Activated T-cell treated with anti-CD3 and anti-CD28 coated beads, Interleukin-2, amount 50 U/mL, for 24 hours (primary cell): ENCODE measurements around the gene MSI2.
A peak's percentile ranks its signal among the peaks of the same experiment; 100 is the strongest.

Experiments used
- DNase-seq: peaks from one replicate; pipeline ENCODE4 v3.0.0-alpha.2; 2020
- H3K27ac Mint-ChIP-seq: 2 replicates; pipeline ENCODE4 v1.8.0; 2020; ENCODE audit warnings: mild to moderate bottlenecking, mixed read lengths
- H3K27me3 Mint-ChIP-seq: 2 replicates; pipeline ENCODE4 v1.8.0; 2020; ENCODE audit warnings: mixed read lengths
- H3K36me3 Mint-ChIP-seq: 2 replicates; pipeline ENCODE4 v1.8.0; 2020; ENCODE audit warnings: low read depth, mixed read lengths
- H3K4me1 Mint-ChIP-seq: 2 replicates; pipeline ENCODE4 v1.8.0; 2020; ENCODE audit warnings: low read depth, mixed read lengths
- H3K4me3 Mint-ChIP-seq: 2 replicates; pipeline ENCODE4 v1.8.0; 2020; ENCODE audit warnings: mild to moderate bottlenecking, moderate library complexity, mixed read lengths
- H3K9me3 Mint-ChIP-seq: 2 replicates; pipeline ENCODE4 v1.8.0; 2020; ENCODE audit warnings: mixed read lengths

MSI2 gene

DNA sequence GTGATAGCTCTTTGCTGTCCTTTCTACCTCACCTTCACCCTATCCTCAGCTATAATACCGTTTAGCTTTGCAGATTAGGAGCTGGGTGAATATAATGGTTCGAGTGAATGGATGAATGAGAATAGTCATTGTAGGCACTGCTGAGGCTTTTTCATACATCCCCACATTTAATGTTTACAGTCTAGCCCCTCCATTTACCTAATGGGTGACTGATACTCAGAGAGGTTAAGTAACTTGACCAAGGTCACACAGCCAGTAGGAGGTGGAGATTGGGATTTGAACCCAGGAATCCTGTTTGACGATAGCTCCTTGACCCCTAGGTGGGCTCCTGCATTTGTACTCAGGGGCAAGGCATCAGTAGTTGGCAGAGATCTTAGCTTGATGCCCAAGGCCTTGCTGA, 293.1 kb downstream of the MSI2 start:
- H3K27ac Mint-ChIP-seq = peak overlapping the region; percentile 5
- no peaks in the 10 kb centered on the region for H3K27me3 Mint-ChIP-seq
- no peaks in the 10 kb centered on the region for H3K36me3 Mint-ChIP-seq
- peaks cover 56% of the 10 kb centered on the region for H3K4me1 Mint-ChIP-seq
- no peaks in the 10 kb centered on the region for H3K9me3 Mint-ChIP-seq
- H3K4me3 Mint-ChIP-seq = no peak overlapping the region
- DNase-seq = no peak

DNA sequence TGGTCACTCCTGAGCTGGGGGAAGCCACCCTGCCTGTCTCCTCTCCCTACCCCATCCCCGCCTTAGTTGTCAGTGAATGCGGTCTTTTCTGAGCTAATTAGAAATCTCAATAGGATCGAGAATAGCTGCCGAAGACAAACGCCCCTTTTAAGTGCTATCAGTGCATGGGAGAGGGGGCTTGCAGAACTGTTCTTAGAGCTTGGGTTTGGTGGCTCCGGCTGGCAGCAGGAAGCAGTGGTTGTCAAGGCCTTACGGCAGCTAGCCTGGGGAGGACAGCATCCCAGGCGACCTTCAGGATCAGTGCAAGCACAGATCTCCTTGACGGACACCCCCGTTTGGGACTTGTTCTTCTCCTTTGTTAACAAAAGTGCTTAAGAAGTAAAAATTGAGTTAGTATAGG, 293.7 kb downstream of the MSI2 start:
- H3K4me3 Mint-ChIP-seq = no peak overlapping the region
- no peaks in the 10 kb centered on the region for H3K36me3 Mint-ChIP-seq
- no peaks in the 10 kb centered on the region for H3K9me3 Mint-ChIP-seq
- peaks cover 54% of the 10 kb centered on the region for H3K4me1 Mint-ChIP-seq
- no peak overlapping the region for H3K27ac Mint-ChIP-seq
- DNase-seq = no peak
- H3K27me3 Mint-ChIP-seq = no peaks in the 10 kb centered on the region

DNA sequence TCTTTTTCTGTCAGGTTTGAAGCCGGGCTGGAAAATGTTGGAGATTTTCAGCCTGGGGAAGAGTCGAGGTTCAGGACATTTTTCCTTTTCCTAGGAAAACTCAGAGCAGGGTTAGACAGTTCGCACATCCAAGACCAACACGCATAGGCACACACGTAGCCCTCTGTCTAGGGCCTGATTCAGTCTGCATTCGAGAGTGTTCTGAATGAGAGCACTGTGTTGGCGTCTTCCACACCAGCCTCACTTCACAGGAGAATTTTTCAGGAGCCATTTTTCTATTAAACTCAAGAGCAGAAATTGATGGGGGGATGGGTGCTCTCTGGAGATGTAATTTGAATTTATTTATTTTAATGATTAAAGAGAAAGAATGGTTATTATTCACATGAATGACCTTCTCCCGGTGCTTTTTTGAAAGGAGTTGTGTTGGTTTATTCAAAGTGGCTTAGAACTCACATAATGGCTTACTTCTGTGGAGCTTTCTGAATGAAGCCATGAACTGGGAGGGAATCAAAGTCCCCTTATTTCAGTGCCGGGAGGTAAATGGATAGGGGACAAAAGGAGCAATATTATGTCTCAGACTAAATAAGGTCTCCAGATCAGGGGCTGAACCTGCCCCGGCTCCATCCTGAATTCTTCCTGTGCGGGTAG, 294.5 kb downstream of the MSI2 start:
- H3K36me3 Mint-ChIP-seq = no peaks in the 10 kb centered on the region
- no peak for DNase-seq
- peak overlapping the region; percentile 35 for H3K27ac Mint-ChIP-seq
- H3K4me1 Mint-ChIP-seq = peaks cover 54% of the 10 kb centered on the region
- no peaks in the 10 kb centered on the region for H3K9me3 Mint-ChIP-seq
- H3K27me3 Mint-ChIP-seq = no peaks in the 10 kb centered on the region
- H3K4me3 Mint-ChIP-seq = no peak overlapping the region

DNA sequence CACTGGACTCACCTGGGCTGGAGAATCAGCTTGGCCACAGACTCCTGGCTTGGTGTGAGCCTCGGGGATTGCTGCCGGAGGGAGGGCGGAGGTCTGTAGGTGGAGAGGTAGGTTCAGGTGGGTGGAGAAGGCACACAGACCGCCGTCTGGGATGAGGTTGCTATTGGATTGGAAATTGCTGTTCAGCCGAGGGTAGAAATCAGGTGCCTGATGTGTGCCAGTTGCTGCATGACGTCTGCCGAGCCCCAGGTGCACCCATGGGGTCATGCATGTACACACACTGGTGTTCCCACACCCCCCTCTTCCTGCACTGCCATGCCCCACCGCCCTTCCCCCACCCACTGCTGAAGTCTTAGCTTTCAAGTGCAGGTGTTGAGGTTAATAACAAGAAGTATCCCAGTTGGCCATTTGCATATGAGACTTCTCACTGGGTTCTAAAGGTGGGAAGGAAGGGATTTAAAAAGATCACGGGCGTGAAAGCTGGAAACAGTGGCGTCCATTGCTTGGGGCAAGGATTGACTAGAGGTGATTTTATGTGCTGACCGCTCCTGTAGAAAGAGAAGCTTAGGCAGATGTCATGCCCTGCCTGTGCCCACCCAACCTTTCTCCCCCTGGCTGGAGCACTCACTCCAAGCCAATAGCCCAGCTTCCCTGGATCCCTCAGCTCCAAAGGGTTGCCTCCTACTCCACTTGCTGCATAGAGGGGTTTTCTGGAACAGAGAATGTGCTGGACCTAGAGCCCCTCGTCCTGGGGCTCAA, 295.2 kb downstream of the MSI2 start:
- Mint-ChIP-seq H3K9me3 (no peaks in the 10 kb centered on the region), H3K4me3 (no peak overlapping the region), H3K36me3 (no peaks in the 10 kb centered on the region), H3K27me3 (no peaks in the 10 kb centered on the region), H3K27ac (peak overlapping the region; percentile 35), H3K4me1 (peaks cover 54% of the 10 kb centered on the region)
- no peak for DNase-seq

DNA sequence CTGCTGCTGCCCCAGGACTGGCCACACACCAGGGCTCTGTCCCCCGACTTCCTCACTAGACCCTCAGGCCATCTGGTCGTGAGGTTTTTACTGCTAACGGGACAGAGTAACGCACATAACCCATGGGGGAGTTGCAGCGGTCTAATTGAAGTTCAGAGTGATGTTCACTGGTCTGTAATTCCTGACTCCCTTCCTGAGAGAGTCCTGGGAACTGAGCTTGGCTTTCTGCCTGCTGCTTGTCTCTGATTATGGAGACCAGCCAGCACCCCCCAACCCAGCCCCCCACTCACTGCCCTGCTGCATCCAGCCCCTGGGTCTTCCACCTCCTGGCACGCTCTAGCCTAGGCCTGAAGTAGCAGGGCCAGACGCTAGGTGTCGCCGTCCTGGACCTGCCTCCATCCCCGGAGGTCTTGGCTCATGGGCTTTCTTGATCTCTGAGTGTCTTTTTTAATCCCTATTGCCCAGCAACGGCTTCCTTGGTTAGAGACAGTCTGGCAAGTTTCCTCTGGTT, 295.8 kb downstream of the MSI2 start:
- Mint-ChIP-seq H3K36me3 (peaks cover 3% of the 10 kb centered on the region), H3K4me1 (peaks cover 47% of the 10 kb centered on the region), H3K27ac (no peak overlapping the region), H3K4me3 (no peak overlapping the region), H3K9me3 (no peaks in the 10 kb centered on the region), H3K27me3 (no peaks in the 10 kb centered on the region)
- DNase-seq = no peak

DNA sequence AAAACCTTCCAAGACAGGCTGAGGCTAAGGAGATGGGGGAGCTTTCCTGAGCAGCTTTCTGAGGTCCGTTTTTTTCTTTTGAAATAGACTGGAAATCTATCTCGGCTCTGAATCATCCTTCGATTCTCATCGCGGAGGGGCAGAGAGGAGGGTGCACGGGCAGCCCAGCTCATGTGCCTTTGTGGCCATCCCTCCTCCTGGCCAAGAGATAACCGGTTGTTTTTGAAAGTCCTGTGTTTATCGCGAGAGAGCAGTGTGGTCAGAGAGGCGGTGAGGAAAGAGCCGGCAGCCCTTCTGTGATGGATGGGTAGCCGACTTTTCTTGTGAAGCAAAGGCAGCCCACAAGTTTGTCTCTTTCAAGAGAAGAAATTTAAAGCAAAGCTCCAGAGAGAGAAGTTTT, 297.2 kb downstream of the MSI2 start:
- Mint-ChIP-seq H3K4me1 (peaks cover 38% of the 10 kb centered on the region), H3K4me3 (no peak overlapping the region), H3K36me3 (peaks cover 13% of the 10 kb centered on the region), H3K9me3 (no peaks in the 10 kb centered on the region), H3K27ac (no peak overlapping the region), H3K27me3 (no peaks in the 10 kb centered on the region)
- DNase-seq = no peak

DNA sequence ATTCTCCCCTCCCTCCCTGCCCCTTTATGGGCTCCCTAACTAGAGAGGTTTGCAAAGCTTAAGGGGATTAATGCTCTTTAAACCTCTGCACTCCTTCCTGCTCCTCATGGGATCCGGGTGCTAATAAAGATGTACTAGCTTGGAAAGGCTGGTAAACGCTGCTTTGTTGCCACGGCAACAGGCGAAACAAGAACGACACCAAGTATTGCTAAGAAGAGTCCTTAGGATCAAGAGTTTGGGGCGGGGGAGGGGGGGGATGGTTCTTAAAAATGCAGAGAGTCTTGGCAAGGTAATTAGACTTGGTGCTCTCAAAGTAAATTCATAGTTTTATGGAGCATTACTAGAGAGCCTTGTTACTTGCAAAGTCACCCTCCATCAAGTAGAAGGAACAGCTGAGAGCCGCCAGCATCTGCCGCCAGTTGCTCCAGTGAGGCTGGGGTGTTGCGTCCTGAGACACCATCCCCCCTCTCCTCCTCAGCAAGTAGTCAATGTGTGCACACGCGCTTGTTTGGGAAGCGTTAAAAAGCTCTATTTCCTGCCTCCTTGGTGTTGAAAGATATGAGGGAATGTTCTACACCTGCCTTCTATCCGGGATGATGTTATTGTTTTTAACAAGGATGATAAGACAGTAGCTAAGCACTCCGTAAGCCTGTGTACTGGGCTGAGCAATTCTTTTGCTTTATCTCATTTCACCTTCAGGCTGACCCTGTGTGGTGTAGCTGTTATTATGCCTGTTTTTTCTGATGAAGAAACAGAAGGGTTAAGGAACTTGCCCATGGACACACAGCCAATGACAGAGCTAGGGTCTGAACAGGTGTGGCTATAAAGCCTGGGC, 297.9 kb downstream of the MSI2 start:
- Mint-ChIP-seq H3K9me3 (no peaks in the 10 kb centered on the region), H3K4me3 (no peak overlapping the region), H3K27me3 (no peaks in the 10 kb centered on the region), H3K27ac (no peak overlapping the region), H3K36me3 (peaks cover 15% of the 10 kb centered on the region), H3K4me1 (peaks cover 37% of the 10 kb centered on the region)
- DNase-seq = no peak

DNA sequence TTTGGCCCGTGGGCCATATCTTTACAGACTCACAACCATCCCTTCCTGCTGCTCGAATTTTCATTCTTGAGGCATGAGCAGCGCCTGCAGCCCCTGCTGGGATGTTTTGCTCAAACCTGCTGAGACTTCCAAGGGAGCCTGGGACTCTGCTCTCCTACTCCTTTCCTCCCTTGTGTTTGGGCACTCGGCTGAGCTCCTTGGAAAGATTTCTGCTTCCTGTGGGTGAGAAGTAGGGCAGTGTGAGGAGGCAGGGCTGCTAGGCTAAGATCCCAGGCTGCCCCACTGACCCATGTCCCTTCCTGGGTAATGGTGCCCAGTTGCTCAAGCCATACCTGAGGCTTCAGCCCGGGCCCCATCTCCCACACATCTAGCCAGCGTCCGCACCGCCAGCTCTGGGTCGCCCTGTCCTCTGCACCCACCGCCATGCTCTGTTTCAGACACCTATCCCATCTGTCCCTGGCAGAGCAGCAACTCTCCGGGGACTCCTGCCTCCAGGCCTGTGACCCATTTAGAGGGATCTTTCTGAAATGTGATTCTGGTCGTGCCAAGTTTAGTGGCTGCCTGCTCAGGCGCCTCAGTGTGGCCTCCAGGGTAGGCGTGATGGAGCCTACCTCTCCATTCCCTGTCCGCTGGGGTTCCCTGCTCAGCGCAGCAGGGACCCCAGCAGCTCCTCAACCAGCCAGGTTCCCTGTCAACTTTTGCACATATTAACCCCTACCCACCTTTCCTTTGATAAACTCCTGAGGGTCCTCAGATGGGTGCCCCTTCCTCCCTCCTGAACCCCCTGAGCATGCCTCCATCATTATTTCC, 298.7 kb downstream of the MSI2 start:
- no peak overlapping the region for H3K27ac Mint-ChIP-seq
- H3K4me1 Mint-ChIP-seq = peaks cover 33% of the 10 kb centered on the region

DNA sequence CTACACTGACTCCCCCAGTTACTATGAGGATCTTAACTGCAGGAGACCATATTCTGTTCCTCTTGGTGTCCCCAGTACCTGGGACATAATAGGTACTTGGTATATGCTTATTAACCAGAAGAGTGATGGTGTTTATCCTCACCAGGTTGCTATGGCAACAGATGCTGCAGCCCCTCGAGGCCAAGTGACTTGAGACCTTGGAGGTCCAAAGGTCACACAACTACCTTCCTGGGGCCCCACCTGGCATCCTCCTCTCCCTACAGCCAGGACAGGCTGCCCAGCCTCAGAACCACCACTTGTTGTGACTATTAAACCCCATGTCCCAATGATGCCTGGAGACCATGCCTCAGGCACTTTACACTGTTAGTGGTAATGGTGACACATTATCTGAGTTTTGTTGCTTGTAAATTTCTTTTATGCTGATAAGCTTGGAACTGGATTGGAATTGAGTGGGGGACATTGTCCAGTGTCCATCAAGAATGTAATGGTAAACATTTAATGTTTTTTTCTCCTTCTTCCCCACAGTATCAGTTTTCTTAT, 299.4 kb downstream of the MSI2 start:
- no peaks in the 10 kb centered on the region for H3K9me3 Mint-ChIP-seq
- DNase-seq = no peak
- H3K27ac Mint-ChIP-seq = no peak overlapping the region
- peaks cover 15% of the 10 kb centered on the region for H3K36me3 Mint-ChIP-seq
- H3K4me1 Mint-ChIP-seq = peaks cover 28% of the 10 kb centered on the region
- H3K4me3 Mint-ChIP-seq = no peak overlapping the region
- no peaks in the 10 kb centered on the region for H3K27me3 Mint-ChIP-seq

More for the DNA sequence above, 298.7 kb downstream of the MSI2 start:
- H3K9me3 Mint-ChIP-seq = no peaks in the 10 kb centered on the region
- H3K4me3 Mint-ChIP-seq = no peak overlapping the region
- H3K27me3 Mint-ChIP-seq = no peaks in the 10 kb centered on the region
- no peak for DNase-seq
- H3K36me3 Mint-ChIP-seq = peaks cover 15% of the 10 kb centered on the region

DNA sequence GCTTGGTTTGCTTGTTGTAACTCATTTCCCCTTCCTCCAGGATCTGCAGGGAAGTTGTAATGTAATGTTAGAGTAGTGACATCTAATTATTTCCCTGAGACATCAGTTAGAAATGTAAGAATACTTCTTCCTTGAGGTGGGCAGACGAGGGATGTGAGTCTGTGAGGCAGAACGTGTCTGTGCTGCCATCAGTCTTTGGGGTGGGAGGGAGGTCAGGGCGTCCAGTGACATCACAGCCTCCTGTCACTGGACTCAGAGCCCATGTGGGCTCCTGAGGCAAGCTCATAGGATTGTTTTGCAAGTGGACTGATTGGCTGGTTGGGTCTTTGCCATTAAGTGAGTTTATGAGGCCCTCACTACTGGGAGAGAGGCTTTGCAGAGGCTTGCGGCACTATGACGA, 300.0 kb downstream of the MSI2 start:
- no peaks in the 10 kb centered on the region for H3K27me3 Mint-ChIP-seq
- peaks cover 19% of the 10 kb centered on the region for H3K36me3 Mint-ChIP-seq
- peaks cover 26% of the 10 kb centered on the region for H3K4me1 Mint-ChIP-seq
- no peak for DNase-seq
- H3K27ac Mint-ChIP-seq = no peak overlapping the region
- H3K4me3 Mint-ChIP-seq = no peak overlapping the region
- no peaks in the 10 kb centered on the region for H3K9me3 Mint-ChIP-seq

DNA sequence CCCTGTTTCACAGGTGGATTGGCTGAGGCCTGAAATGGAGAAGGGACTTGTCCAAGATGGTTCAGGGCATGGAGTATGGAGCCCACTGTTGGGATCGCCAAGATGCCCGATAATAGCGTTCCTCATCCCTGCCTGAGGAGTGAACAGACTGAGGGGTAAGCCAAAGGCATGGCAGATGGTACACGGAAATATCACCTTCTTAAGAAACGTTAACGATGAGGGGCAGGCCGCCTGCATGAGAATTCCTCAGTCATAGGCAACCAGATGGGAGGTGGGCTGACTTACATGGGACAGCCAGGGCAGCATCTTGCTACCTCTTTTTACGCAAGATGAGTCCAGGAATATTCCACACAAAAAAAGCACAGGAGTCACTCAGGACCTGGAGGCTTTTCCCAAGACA, 300.7 kb downstream of the MSI2 start:
- Mint-ChIP-seq H3K4me1 (peaks cover 21% of the 10 kb centered on the region), H3K9me3 (no peaks in the 10 kb centered on the region), H3K27me3 (no peaks in the 10 kb centered on the region), H3K36me3 (peaks cover 19% of the 10 kb centered on the region), H3K27ac (peak overlapping the region; percentile 15), H3K4me3 (no peak overlapping the region)
- DNase-seq = no peak

DNA sequence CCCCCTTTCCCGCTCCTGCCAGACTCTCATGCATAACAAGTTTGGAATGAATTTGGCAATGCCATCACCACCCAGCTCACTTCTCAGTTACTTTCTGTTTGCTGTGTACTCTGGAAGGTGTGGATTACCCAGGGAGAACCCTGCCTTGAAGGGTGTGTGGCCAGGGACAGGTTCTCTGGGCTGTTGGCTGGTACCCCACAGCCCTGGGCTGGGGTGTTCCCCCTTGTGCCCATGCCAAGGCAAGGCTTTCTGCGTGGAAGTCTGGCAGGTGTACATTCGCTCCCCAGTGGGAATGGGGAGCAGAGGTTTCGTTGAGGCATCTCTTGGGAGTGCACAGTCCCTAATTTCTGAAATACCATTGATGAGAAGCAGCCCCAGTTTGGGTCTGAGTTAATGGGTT, 301.1 kb downstream of the MSI2 start:
- Mint-ChIP-seq H3K4me3 (no peak overlapping the region), H3K4me1 (peaks cover 17% of the 10 kb centered on the region), H3K27ac (no peak overlapping the region), H3K9me3 (no peaks in the 10 kb centered on the region), H3K27me3 (no peaks in the 10 kb centered on the region), H3K36me3 (peaks cover 19% of the 10 kb centered on the region)
- no peak for DNase-seq

DNA sequence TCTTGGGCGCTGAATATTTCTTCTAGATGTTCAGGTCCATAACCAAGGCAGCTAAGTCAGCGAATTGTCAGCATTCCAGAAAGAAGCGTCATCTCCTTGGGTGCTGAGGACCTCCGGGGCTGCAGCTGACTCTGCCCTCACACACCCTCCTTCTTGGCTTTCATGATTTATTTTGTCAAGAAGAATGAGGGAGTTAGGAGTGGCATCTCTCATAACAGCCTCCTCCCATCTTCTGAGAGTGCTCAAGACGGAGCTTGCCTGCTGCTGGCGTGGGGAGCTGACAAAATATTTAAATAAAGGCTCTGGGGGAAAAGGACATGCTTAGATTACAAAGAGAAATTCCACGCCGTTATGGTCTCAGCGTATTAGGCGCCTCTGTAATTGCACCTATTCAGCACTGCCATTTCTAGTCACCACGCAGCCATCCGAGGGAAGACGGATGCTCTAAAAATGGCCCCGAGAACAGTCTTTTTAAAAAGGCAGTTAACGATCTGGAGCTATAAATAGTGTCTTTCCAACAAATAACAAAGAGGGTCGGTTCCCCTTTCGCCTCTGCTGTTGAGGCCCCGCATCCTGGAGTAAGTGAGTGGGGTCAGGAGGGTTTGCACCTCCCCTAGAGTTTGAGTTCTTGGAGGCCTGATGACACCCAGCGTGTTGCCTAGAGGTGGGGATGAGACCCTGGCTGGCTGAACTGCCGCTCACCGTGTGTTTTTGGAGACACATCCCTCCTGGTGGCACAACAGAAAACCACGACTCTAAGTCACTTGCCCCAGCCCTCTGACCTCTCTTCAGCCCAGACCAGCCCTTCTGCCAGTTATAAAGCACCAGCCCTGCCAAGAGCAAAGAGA, 301.7 kb downstream of the MSI2 start:
- Mint-ChIP-seq H3K27me3 (no peaks in the 10 kb centered on the region), H3K36me3 (peaks cover 19% of the 10 kb centered on the region), H3K9me3 (no peaks in the 10 kb centered on the region), H3K27ac (peak overlapping the region; percentile 29), H3K4me3 (no peak overlapping the region), H3K4me1 (peaks cover 11% of the 10 kb centered on the region)
- DNase-seq = no peak
